AG10803 (cell line): ENCODE data around the gene ADGRV1.
"Not testable (repeated sequence)": the region's sequence is repeated elsewhere in the genome, so short reads cannot be mapped to it uniquely, and the experiment has no call there.

Source experiments
- DNase-seq: peaks from one replicate; pipeline ENCODE4 v3.0.0; 2010; ENCODE audit warnings: low read depth
- H3K4me3 ChIP-seq: 2 replicates; pipeline ENCODE4 v1.5.1; 2011; ENCODE audit warnings: mild to moderate bottlenecking, low read length, control low read depth
- TF ChIP-seq, protein P1 (sequence below): conservative IDR thresholded peaks from 2 replicates; pipeline ENCODE4 v1.5.1; 2011; ENCODE audit warnings: mild to moderate bottlenecking, low read length, control low read depth, inconsistent platforms

Gene ADGRV1

DNA sequence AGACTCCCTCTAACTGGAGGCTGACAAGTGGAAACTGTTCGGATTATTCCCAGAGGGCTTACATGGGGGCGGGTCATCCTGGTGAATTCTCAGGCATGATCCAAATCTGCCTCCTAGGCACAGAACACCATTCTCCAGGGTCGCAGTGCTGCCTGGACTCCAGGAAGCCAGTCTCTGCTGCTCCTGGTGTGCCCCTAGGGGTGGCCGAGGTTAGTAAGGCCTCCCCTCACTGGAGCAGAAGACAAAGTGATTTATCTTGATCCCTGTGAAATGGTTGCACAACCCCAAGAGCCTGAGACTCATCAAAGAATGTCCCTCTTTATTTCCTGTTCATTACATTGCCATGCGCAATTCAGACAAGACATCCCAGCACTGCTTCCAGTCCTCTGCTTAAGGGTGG is 17.1 kb downstream of the ADGRV1 start:
- TF ChIP-seq, protein P1, sequence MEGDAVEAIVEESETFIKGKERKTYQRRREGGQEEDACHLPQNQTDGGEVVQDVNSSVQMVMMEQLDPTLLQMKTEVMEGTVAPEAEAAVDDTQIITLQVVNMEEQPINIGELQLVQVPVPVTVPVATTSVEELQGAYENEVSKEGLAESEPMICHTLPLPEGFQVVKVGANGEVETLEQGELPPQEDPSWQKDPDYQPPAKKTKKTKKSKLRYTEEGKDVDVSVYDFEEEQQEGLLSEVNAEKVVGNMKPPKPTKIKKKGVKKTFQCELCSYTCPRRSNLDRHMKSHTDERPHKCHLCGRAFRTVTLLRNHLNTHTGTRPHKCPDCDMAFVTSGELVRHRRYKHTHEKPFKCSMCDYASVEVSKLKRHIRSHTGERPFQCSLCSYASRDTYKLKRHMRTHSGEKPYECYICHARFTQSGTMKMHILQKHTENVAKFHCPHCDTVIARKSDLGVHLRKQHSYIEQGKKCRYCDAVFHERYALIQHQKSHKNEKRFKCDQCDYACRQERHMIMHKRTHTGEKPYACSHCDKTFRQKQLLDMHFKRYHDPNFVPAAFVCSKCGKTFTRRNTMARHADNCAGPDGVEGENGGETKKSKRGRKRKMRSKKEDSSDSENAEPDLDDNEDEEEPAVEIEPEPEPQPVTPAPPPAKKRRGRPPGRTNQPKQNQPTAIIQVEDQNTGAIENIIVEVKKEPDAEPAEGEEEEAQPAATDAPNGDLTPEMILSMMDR: no peak
- no peak overlapping the region for H3K4me3 ChIP-seq
- DNase-seq: no peak

DNA sequence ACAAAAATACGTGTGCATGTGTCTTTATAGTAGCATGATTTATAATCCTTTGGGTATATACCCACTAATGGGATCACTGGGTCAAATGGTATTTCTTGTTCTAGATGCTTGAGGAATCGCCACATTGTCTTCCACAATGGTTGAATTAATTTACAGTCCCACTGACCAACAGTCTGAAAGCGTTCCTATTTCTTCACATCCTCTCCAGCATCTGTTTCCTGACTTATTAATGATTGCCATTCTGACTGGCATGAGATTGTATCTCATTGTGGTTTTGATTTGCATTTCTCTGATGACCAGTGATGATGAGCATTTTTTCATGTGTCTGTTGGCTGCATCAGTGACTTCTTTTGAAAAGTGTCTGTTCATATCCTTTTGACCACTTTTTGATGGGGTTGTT is 18.0 kb downstream of the ADGRV1 start:
- DNase-seq, H3K4me3 ChIP-seq: not testable (repeated sequence)

DNA sequence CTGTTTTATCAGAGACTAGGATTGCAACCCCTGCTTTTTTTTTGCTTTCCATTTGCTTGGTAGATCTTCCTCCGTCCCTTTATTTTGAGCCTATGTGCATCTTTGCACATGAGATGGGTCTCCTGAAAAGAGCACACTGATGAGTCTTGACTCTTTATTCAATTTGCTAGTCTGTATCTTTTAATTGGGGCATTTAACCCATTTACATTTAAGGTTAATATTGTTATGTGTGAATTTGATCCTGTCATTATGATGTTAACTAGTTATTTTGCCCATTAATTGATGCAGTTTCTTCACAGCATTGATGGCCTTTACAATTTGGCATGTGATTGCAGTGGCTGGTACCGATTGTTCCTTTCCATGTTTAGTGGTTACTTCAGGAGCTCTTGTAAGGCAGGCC is 21.3 kb downstream of the ADGRV1 start:
- not testable (repeated sequence) for DNase-seq, H3K4me3 ChIP-seq

DNA sequence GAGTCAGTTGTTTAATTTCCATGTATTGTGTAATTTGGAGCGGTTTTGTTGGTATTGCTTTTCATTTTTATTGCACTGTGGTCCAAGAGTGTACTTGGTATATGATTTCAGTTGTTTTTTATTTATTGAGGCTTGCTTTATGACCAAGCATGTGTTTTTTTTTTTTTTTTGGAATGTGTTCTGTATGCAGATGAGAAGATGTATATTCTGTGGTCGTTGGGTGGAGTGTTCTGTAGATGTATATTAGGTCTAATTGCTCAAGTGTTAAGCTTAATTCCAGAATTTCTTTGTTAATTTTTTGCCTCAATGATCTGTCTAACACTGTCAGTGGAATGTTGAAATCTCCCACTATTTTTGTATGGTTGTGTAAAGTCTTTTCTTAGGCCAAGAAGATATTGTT is 23.4 kb downstream of the ADGRV1 start:
- TF ChIP-seq, protein P1: no peak
- no peak for DNase-seq
- H3K4me3 ChIP-seq: no peak overlapping the region

DNA sequence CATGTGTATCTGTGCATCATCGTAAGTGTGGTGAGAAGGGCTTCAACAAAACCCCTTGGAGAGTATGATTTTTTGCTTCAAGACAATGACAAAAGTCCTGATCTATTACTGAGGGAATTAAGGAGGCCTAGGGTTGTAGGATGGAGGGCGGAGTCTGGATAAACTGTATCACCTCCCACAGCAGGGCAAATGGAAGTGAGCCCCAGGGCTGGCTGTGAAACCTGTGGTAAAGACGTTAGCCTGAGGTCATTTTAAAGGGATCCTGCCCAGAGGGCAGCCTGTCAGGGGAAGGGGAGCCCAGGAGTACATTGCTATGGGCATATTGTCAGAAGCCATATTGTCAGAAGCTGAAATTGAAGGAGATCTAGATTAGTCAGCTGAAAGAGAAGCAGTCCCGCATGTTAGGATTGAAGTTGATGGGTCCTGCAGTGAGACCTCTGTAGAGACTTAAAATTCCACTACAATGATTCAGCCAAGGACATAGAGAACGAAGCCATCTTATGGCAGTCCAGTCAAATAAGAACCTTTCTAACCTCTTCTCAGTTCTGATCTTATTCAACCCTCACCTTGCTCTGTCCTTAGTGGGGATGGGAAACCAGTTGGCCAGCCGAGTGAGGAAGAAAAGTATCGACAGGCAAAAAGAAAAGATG is 26.9 kb downstream of the ADGRV1 start:
- DNase-seq: no peak
- H3K4me3 ChIP-seq: no peak overlapping the region
- TF ChIP-seq, protein P1: no peak

DNA sequence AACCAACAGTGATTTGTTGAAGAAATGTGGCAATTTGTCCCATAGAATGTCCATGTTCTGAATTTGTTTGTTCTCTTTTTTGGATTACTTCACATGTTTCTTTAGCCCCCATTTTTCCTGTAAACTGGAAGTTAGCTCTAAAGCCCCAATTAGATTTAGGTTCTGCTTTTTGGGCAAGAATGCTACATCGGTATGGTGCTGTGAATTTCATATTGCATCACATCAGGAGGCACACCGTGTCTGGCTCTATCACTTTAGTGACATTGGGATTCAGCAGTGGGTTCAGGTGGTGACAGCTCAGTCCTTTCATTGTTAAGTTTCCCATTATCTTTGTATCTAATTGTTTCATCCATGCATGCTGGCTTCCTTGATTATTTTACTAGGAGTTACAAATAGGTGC is 27.9 kb downstream of the ADGRV1 start:
- TF ChIP-seq, protein P1: no peak
- DNase-seq: no peak
- no peak overlapping the region for H3K4me3 ChIP-seq

DNA sequence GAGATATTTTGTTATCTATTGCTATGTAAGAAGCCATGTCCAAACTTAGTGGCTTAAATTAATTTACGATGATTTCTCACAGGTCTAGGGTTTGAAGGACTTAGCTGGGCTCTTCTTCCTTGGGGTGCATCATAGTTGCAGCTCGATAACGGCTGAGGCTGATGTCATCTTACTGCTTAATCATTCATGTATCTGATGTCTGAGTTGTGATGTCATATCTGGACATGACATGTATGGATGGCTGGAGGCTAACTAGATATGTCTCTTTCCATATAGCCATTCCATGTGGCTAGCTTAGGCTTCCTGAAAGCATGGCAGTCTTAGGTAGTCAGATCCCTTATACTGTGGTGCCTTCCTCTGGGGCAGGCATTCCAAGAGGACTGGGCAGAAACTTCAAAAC is 31.6 kb downstream of the ADGRV1 start:
- TF ChIP-seq, protein P1: no peak
- H3K4me3 ChIP-seq: no peak overlapping the region
- no peak for DNase-seq

DNA sequence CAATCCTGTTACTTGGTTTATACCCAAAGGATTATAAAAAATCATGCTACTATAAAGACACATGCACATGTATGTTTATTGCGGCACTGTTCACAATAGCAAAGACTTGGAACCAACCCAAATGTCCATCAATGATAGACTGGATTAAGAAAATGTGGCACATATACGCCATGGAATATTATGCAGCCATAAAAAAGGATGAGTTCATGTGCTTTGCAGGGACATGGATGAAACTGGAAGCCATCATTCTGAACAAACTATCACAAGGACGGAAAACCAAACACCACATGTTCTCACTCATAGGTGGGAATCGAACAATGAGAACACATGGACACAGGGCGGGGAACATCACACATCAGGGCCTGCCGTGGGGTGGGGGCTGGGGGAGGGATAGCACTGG is 34.5 kb downstream of the ADGRV1 start:
- DNase-seq, H3K4me3 ChIP-seq: not testable (repeated sequence)

DNA sequence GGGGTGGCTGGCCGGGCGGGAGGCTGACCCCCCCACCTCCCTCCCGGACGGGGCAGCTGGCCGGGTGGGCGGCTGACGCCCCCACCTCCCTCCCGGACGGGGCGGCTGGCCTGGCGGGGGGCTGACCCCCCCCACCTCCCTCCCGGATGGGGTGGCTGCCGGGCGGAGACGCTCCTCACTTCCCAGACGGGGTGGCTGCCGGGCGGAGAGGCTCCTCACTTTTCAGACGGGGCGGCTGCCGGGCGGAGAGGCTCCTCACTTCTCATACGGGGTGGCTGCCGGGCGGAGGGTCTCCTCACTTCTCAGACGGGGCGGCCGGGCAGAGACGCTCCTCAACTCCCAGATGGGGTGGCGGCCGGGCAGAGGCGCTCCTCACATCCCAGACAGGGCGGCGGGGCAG is 37.2 kb downstream of the ADGRV1 start:
- DNase-seq, H3K4me3 ChIP-seq: not testable (repeated sequence)
